Measurements from ENCODE around the gene B4GALNT4.
"Not testable (repeated sequence)": the region's sequence is repeated elsewhere in the genome, so short reads cannot be mapped to it uniquely, and the experiment has no call there.

DNA sequence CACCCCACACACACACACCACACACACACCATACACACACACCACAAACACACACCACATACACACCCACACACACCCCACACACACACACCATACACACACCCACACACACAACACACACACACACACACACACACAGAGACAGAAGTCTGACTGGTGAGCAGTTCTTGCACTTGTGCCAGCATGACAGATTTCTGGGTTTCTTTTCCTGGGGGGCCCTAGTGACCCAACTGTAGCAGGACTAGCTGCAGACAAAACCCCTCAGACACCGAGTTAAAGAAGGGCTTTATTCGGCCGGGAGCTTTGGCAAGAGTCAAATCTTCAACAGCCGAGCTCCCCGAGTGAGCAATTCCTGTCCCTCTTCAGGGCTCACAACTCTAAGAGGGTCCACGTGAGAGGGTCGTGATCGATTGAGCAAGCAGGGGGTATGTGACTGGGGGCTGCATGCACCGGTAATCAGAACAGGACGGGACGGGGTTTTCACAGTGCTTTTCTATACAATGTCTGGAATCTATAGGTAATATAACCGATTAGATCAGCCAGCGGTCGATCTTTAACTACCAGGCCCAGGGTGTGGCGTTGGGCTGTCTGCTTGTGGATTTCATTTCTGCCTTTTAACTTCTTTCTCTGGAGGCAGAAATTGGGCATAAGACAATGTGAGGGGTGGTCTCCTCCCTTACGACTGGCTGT, 19.1 kb upstream of the B4GALNT4 start:
- TF ChIP-seq, protein P1, sequence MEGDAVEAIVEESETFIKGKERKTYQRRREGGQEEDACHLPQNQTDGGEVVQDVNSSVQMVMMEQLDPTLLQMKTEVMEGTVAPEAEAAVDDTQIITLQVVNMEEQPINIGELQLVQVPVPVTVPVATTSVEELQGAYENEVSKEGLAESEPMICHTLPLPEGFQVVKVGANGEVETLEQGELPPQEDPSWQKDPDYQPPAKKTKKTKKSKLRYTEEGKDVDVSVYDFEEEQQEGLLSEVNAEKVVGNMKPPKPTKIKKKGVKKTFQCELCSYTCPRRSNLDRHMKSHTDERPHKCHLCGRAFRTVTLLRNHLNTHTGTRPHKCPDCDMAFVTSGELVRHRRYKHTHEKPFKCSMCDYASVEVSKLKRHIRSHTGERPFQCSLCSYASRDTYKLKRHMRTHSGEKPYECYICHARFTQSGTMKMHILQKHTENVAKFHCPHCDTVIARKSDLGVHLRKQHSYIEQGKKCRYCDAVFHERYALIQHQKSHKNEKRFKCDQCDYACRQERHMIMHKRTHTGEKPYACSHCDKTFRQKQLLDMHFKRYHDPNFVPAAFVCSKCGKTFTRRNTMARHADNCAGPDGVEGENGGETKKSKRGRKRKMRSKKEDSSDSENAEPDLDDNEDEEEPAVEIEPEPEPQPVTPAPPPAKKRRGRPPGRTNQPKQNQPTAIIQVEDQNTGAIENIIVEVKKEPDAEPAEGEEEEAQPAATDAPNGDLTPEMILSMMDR (IDR thresholded peaks at IDR 0.05) = not testable (repeated sequence)
- not testable (repeated sequence) for TF ChIP-seq ZFX (IDR thresholded peaks at IDR 0.05; ENCODE audit: borderline replicate concordance)
